Right lobe of liver (tissue), 4 donors: ENCODE data around the gene ANKRD44.

Experiments used
- CTCF ChIP-seq, 4 donors: fragments of 200-600 bp in 3 of 4; fragments of 450-650 bp in 1 of 4; IDR thresholded peaks; one replicate each; pipeline versions ENCODE4 v1.5.1 to v1.8.0; 2016 to 2022; ENCODE audit warnings: antibody characterized with exemption in 4 of 4, mild to moderate bottlenecking in 2 of 4
- POLR2A ChIP-seq: fragments of 450-650 bp; IDR thresholded peaks from one replicate; pipeline ENCODE4 v1.6.1; 2017; ENCODE audit warnings: antibody characterized with exemption, mild to moderate bottlenecking
- donor health status: DM: no; HTN: no; CAD: no.
- donor health status: DM: no; HTN: no; CAD: no.
- donor health status: DM: no; HTN: yes; CAD: no.

GRCh38 chr2:197145471-197146056 lies 165.0 kb downstream of the ANKRD44 start:
- TF ChIP-seq CTCF (IDR thresholded peaks at IDR 0.05) (no peak), POLR2A (no peak)
